ENCODE results near the gene ZNF439. TPM values are rescaled to one million over a fixed set of nuclear protein-coding genes. Genes with fewer than 3 reads are reported as not detected.

ZNF439 gene
- total and polyA plus RNA-seq, 2 of the 8 experiments (the other 6 are each of a cell fraction or from before 2014, with no cell fraction given) = 0.09 TPM; not detected in 1

DNA sequence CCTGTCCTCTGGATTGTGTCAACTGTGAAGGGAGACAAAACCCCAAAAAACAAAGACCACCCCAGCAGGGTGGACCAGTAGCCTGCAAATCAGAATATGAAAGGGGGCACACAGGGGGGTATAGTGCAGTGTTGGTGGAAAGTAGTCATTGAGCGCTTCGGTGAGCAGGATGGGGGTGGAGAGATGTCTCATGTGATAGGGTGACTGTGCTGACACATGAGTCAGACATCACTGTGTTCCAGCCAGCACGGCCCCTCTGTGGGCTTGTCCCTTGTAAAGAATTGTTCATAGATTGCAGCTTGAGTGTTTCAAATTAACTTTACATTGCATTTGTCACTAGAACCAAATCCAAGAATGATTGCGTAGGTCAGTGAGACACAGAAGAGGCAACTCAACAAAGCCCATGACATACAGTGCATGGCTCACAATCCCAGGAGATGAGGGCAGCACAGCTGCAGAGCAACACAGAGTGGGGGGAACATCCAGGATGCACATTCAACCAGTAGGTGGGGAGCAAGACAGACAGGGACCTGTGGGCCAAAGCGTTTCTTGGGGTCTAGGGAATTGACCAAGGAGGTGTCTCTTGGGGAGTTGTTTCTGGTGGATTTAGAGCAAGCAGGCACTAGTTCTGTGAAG lies 26.9 kb upstream of the ZNF439 start (continued):
- TF ChIP-seq JUN (IDR thresholded peaks at IDR 0.05; ENCODE audit: low read depth, low read length) (no peak), CBX8 (IDR thresholded peaks at IDR 0.05; ENCODE audit: borderline replicate concordance, low read depth, low read length) (no peak)

Measured in H1 (cell line).